NCI-H1092 (cell line): ENCODE data around the gene TXNDC2.

Experiments used
- DNase-seq: peaks from one replicate; lab custom pipeline; 2025; lab: John Stamatoyannopoulos, UW

TXNDC2 gene

DNA sequence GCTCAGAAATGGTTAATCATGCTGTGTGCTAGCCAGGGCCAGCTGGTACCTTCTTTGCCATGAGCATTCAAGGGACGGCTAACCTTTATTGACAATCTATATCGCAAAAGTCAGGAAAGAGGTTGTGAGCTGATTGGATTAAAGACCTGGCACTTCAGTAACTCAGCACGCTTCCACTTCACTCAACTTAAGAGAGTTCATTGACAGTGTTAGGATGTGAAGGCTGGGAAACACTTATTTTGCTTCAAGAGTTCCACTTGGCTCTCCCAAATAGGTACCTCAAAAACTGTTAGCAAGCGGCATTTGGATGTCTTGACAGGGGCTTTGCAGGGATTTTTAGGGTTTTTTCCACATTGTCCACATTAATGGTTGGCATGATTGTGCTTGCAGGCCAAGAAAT lies 25.1 kb upstream of the TXNDC2 start:
- no peak for DNase-seq

- DNase-seq: no peak
These were observed 24.6 kb upstream of the TXNDC2 start for GRCh38 chr18:9861157-9861556.

- no peak for DNase-seq
These were observed 23.8 kb upstream of the TXNDC2 start for GRCh38 chr18:9861933-9862332.

- DNase-seq: peak; percentile 8
These were observed 23.1 kb upstream of the TXNDC2 start for GRCh38 chr18:9862686-9863085.

DNA sequence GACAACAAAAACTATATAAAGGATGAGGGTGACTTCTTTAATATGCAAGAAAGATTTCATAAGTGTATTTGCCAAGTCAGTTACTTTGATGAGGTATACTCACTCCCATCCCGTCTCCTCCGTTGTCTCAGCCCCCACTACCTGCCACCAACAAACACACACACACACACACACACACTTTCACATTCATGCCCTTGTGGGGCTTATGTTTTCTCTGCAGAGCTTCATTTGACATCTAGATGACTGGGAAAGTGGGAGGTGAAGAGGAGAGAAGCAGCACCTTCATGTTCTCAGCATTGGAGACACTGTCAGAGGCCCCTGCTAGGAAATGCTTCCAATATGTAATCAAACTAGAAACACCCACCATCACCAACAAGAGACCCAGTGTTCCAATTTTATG lies 22.5 kb upstream of the TXNDC2 start:
- DNase-seq: no peak

GRCh38 chr18:9865764-9866490 lies 19.8 kb upstream of the TXNDC2 start:
- no peak for DNase-seq

GRCh38 chr18:9866627-9867026 lies 19.1 kb upstream of the TXNDC2 start:
- DNase-seq: no peak

DNA sequence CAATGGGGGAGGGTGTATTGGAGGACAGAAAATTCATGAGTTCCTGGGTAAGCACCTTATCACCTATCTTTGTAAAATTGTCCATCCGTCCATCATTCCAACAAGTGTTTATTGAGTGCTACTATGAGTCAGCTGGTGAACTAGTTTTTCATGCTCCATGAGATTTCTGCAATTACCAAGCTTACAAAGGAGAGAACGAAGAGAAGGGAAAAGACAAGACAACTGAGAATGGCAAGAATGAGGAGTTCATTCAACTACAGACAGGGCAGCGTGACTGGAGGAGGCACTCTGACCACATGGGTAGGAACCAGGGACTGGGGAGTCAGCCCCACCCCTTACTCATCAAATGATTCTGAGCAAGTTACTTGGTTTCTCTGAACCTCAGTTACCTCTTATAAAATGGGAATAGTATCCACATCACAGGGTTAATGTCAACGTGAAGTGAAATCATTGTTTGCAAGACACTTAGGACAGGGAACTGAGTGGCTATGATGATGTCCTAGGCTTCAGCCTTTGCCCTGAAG lies 18.6 kb upstream of the TXNDC2 start:
- no peak for DNase-seq

- no peak for DNase-seq
These were observed 16.7 kb upstream of the TXNDC2 start for GRCh38 chr18:9868857-9869714.

DNA sequence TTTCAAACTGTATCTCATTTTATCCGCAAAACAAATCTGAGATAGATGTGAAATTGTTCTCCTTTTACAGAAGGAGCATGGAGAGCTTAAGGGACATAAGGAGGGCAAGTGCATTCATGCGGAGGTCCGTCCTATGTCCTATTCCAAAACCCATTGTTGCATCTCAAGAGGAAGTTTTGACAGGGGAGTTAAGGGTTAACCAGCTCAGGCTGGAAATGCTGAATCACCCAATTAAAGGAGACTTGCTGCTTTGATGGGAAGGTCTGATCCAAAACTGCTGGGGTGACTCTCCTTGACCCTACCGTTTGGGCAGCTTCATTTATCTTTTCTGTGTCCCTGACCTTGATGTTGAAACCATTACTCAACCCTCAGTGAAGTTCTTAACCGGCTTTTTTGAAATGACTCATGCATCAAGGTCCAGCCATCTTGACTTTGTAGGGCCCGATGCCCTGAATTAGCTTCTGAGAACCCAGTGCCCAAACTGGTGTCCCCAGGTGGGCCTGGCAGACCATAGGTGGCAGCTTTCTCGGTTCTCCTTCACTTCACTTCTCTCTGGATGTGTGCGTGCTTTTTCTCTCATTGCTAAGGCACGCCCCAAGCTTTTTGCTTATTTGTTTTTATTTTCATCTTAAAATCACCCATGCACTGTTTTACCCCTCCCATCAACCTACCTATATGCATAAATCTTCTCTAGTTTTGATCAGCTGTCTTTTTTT lies 15.9 kb upstream of the TXNDC2 start:
- no peak for DNase-seq

- DNase-seq: no peak
These were observed 15.3 kb upstream of the TXNDC2 start for GRCh38 chr18:9870431-9871008.

- no peak for DNase-seq
These were observed 14.5 kb upstream of the TXNDC2 start for GRCh38 chr18:9871244-9871746.

DNA sequence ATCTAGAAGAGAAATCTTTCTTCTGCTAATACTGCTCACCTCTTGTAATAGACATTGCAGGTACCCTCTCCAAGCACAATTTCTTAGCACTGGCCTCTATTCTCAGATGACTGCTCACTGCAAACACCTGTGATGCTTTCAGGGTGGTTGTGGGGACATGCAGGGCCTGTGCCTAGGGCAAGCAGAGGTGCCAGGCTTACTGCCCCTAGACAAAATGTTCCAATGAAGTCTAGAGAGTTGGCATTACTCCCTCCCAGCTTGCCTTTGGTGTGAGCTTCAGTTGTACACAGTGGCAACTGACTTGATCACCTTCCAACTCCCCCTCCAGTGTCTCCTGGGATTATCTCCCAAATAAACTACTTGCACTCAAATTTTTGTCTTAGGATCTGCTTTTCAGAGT lies 12.9 kb upstream of the TXNDC2 start:
- DNase-seq: no peak

GRCh38 chr18:9874728-9875127 lies 11.0 kb upstream of the TXNDC2 start:
- no peak for DNase-seq

GRCh38 chr18:9876212-9876866 lies 9.4 kb upstream of the TXNDC2 start:
- no peak for DNase-seq

- no peak for DNase-seq
These were observed 8.7 kb upstream of the TXNDC2 start for GRCh38 chr18:9876867-9877654.

DNA sequence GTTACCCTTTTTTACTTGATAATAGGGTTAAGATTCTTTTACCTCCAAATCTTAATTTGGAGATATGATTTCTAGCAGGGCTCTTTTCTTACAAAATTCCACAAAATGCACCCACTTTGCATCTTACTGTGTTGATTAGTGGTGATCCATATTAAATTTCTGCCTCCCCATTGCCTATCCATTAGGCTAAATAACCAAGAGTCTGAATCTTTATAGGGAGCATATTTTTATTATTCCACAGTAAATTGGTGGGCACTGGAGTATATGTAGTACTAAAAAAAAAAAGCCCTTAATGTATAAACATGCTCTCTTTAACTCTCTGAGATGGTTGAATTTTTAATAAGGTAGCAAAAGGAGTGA lies 8.1 kb upstream of the TXNDC2 start:
- DNase-seq: no peak

GRCh38 chr18:9878095-9878494 lies 7.7 kb upstream of the TXNDC2 start:
- no peak for DNase-seq

DNA sequence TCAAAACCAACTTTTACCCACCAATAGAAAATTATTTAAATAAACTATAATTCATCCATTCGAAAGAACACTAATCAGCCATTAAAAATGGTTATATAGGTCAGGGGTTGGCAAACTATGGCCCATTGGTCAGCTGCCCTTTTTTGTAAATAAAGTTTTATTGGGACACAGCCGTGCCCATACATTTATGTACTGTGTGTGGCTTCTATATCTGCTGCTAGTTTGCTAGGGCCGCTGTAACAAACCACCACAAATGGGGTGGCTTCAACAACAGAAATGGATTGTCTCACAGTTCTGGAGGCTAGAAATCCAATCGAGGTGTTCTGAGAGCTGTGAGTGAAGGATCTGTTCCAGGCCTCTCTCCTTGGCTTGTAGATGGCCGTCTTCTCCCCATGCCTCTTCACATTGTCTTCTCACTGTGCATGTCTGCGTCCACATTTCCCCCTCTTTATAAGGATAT lies 7.0 kb upstream of the TXNDC2 start:
- DNase-seq: no peak

GRCh38 chr18:9884090-9884489 lies 1.7 kb upstream of the TXNDC2 start:
- DNase-seq: no peak
